A549 treated with Hydrocortisone at 1 μM for 4 hours (cell line): ENCODE results near the gene POTEM. TPM values are rescaled to one million over a fixed set of nuclear protein-coding genes. Genes with fewer than 3 reads are reported as not detected.

Source experiments
- total RNA-seq: library from RNA; stranded (reverse); fragments of 200-300 nt; extraction: Qiagen RNA extraction; gene quantifications from 5 replicates; pipeline ENCODE4 v1.2.3, GENCODE V29; 2022

Gene POTEM
- not detected in 5 replicates for total RNA-seq

GRCh38 chr14:18967134-18967533, at the start of gene POTEM:
TSS of gene POTEM (plus strand) at chr14:18967434. CDS start at chr14:18967486, 52 bp downstream.

